Measurements from ENCODE around the gene KCNIP1. TPM values are rescaled to one million over a fixed set of nuclear protein-coding genes. Genes with fewer than 3 reads are reported as not detected.

KCNIP1 gene
- total and polyA plus RNA-seq, 2 of the 8 experiments (the other 6 are each of a cell fraction or from before 2014, with no cell fraction given), result 0.52 to 0.83 TPM

- TF ChIP-seq CHD7 (IDR thresholded peaks at IDR 0.05; ENCODE audit: insufficient replicate concordance, low read length), result no peak
- no peak for TF ChIP-seq CBX5 (IDR thresholded peaks at IDR 0.05; ENCODE audit: low read depth, low read length)
- TF ChIP-seq ZNF274 (IDR thresholded peaks at IDR 0.05; ENCODE audit: borderline replicate concordance, extremely low read depth, low read length), result no peak
- no peak for TF ChIP-seq RXRA (IDR thresholded peaks at IDR 0.05; ENCODE audit: insufficient read depth, low read depth, low read length)
- no peak for TF ChIP-seq KDM5A (IDR thresholded peaks at IDR 0.05; ENCODE audit: low read length)
- no peak for TF ChIP-seq HDAC6 (IDR thresholded peaks at IDR 0.05; ENCODE audit: low read depth, low read length)
- TF ChIP-seq JUND (IDR thresholded peaks at IDR 0.05; ENCODE audit: low read length), result no peak
- TF ChIP-seq TCF12 (IDR thresholded peaks at IDR 0.05; ENCODE audit: low read depth, low read length), result no peak
- TF ChIP-seq BCL11A (IDR thresholded peaks at IDR 0.05; ENCODE audit: low read depth in 2 of 2, low read length in 2 of 2), result no peak
- TF ChIP-seq CBX8 (IDR thresholded peaks at IDR 0.05; ENCODE audit: borderline replicate concordance, low read depth, low read length), result no peak
- TF ChIP-seq RBBP5 (IDR thresholded peaks at IDR 0.05; ENCODE audit: borderline replicate concordance, low read depth, low read length), result no peak
- TF ChIP-seq EGR1 (IDR thresholded peaks at IDR 0.05; ENCODE audit: borderline replicate concordance, low read depth, low read length), result no peak
These were observed 65.3 kb downstream of the KCNIP1 start (continued) for GRCh38 chr5:170569101-170569500.

All from H1 (cell line).